ENCODE data around the gene HBZ. TPM values are rescaled to one million over a fixed set of nuclear protein-coding genes. Genes with fewer than 3 reads are reported as not detected.
"Not testable (repeated sequence)": the region's sequence is repeated elsewhere in the genome, so short reads cannot be mapped to it uniquely, and the experiment has no call there.

Gene HBZ
- total RNA-seq, 2 experiments from 2014 or later, result not detected

- H3K9me3 Mint-ChIP-seq, result no peaks in the 10 kb centered on the region
- no peak overlapping the region for H3K27ac Mint-ChIP-seq
- H3K27me3 Mint-ChIP-seq, result peaks cover 59% of the 10 kb centered on the region
- no peak for DNase-seq
- no peaks in the 10 kb centered on the region for H3K36me3 Mint-ChIP-seq
- ChIA-PET POLR2A (no interaction called here), CTCF (interaction anchor here (1.2 kb wide), 1 partner anchor 13 kb away, joined by 3 read pairs; the partner anchor contains the start of gene HBQ1)
- intact Hi-C loops (cut with micrococcal nuclease), result no loop called here
- H3K4me1 Mint-ChIP-seq (ENCODE audit: low read depth), result peaks cover 5% of the 10 kb centered on the region
- no peak overlapping the region for H3K4me3 Mint-ChIP-seq
Measured at GRCh38 chr16:167122-167690, 14.8 kb downstream of the HBZ start.

DNA sequence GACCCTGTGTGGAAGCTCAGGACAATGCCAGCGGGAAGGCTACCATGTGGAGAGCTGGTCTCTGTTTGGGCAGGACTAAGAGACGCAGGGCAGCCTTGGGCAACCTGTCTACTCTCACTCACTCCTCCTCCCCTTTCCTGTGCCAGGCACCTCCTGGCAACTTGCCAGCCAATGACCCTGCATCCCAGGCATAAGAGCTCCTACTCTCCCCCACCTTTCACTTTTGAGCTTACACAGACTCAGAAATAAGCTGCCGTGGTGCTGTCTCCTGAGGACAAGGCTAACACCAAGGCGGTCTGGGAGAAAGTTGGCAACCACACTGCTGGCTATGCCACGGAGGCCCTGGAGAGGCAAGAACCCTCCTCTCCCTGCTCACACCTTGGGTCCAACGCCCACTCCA is 16.0 kb downstream of the HBZ start:
- no peak for DNase-seq
- H3K4me3 Mint-ChIP-seq, result peak overlapping the region; percentile 5
- intact Hi-C loops (cut with micrococcal nuclease), result no loop called here
- peaks cover 58% of the 10 kb centered on the region for H3K27me3 Mint-ChIP-seq
- H3K27ac Mint-ChIP-seq, result no peak overlapping the region
- H3K36me3 Mint-ChIP-seq, result no peaks in the 10 kb centered on the region
- ChIA-PET POLR2A (no interaction called here), CTCF (interaction anchor here (1.2 to 1.6 kb wide), 2 partner anchors 62 to 103 kb away, joined by 4 to 5 read pairs; no protein-coding TSS in a partner anchor)
- no peaks in the 10 kb centered on the region for H3K9me3 Mint-ChIP-seq
- peaks cover 8% of the 10 kb centered on the region for H3K4me1 Mint-ChIP-seq (ENCODE audit: low read depth)

GRCh38 chr16:169014-169413 is 16.6 kb downstream of the HBZ start:
- CTCF ChIA-PET, result interaction anchor here (1.6 kb wide), 1 partner anchor 63 kb away, joined by 5 read pairs; no protein-coding TSS in a partner anchor
- Mint-ChIP-seq H3K36me3 (no peaks in the 10 kb centered on the region), H3K9me3 (no peaks in the 10 kb centered on the region), H3K27me3 (peaks cover 59% of the 10 kb centered on the region), H3K4me3 (peak overlapping the region; percentile 5), H3K27ac (no peak overlapping the region), H3K4me1 (ENCODE audit: low read depth) (peaks cover 10% of the 10 kb centered on the region)
- no peak for DNase-seq
- POLR2A ChIA-PET, result no interaction called here
- intact Hi-C loops (cut with micrococcal nuclease), result no loop called here

GRCh38 chr16:170088-170507 is 17.7 kb downstream of the HBZ start:
- H3K36me3 Mint-ChIP-seq; H3K9me3 Mint-ChIP-seq; intact Hi-C loops (cut with micrococcal nuclease); H3K4me3 Mint-ChIP-seq; POLR2A ChIA-PET; H3K27ac Mint-ChIP-seq; DNase-seq: not testable (repeated sequence)
- CTCF ChIA-PET, result interaction anchor here (1.6 kb wide), 1 partner anchor 105 kb away, joined by 4 read pairs; no protein-coding TSS in a partner anchor
- peaks cover 14% of the 10 kb centered on the region for H3K4me1 Mint-ChIP-seq (ENCODE audit: low read depth)
- H3K27me3 Mint-ChIP-seq, result peaks cover 67% of the 10 kb centered on the region

- Mint-ChIP-seq H3K36me3 (no peaks in the 10 kb centered on the region), H3K27ac (no peak overlapping the region), H3K27me3 (peaks cover 67% of the 10 kb centered on the region), H3K4me3 (no peak overlapping the region), H3K4me1 (ENCODE audit: low read depth) (peaks cover 14% of the 10 kb centered on the region), H3K9me3 (no peaks in the 10 kb centered on the region)
- no peak for DNase-seq
- ChIA-PET CTCF (interaction anchor here (1.6 kb wide), 1 partner anchor 105 kb away, joined by 4 read pairs; no protein-coding TSS in a partner anchor), POLR2A (no interaction called here)
- intact Hi-C loops (cut with micrococcal nuclease), result no loop called here
Measured at GRCh38 chr16:170788-171187, 18.3 kb downstream of the HBZ start.

DNA sequence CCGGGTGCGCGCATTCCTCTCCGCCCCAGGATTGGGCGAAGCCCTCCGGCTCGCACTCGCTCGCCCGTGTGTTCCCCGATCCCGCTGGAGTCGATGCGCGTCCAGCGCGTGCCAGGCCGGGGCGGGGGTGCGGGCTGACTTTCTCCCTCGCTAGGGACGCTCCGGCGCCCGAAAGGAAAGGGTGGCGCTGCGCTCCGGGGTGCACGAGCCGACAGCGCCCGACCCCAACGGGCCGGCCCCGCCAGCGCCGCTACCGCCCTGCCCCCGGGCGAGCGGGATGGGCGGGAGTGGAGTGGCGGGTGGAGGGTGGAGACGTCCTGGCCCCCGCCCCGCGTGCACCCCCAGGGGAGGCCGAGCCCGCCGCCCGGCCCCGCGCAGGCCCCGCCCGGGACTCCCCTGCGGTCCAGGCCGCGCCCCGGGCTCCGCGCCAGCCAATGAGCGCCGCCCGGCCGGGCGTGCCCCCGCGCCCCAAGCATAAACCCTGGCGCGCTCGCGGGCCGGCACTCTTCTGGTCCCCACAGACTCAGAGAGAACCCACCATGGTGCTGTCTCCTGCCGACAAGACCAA is 20.0 kb downstream of the HBZ start, which contains the start of gene HBA2:
HBA2 (plus strand) TSS at position 503 of the 568 bp plus-strand sequence; CDS start at position 540, 37 bp downstream.
- H3K4me3 Mint-ChIP-seq; intact Hi-C loops (cut with micrococcal nuclease); POLR2A ChIA-PET; DNase-seq; H3K9me3 Mint-ChIP-seq; H3K27ac Mint-ChIP-seq; CTCF ChIA-PET; H3K4me1 Mint-ChIP-seq (ENCODE audit: low read depth); H3K36me3 Mint-ChIP-seq: not testable (repeated sequence)
- peaks cover 56% of the 10 kb centered on the region for H3K27me3 Mint-ChIP-seq

- CTCF ChIA-PET, H3K27ac Mint-ChIP-seq, H3K4me3 Mint-ChIP-seq: not testable (repeated sequence)
Measured at GRCh38 chr16:173211-173854, 20.9 kb downstream of the HBZ start.

GRCh38 chr16:173928-174769 is 21.7 kb downstream of the HBZ start:
- H3K4me3 Mint-ChIP-seq; POLR2A ChIA-PET; H3K4me1 Mint-ChIP-seq (ENCODE audit: low read depth); DNase-seq; H3K27ac Mint-ChIP-seq; H3K36me3 Mint-ChIP-seq; H3K9me3 Mint-ChIP-seq; intact Hi-C loops (cut with micrococcal nuclease): not testable (repeated sequence)
- peaks cover 54% of the 10 kb centered on the region for H3K27me3 Mint-ChIP-seq
- CTCF ChIA-PET, result interaction anchor here (1.2 kb wide), 1 partner anchor 67 kb away, joined by 3 read pairs; no protein-coding TSS in a partner anchor

More at GRCh38 chr16:173211-173854, 20.9 kb downstream of the HBZ start:
- H3K36me3 Mint-ChIP-seq; POLR2A ChIA-PET; H3K4me1 Mint-ChIP-seq (ENCODE audit: low read depth); H3K9me3 Mint-ChIP-seq; DNase-seq; intact Hi-C loops (cut with micrococcal nuclease): not testable (repeated sequence)
- peaks cover 58% of the 10 kb centered on the region for H3K27me3 Mint-ChIP-seq

DNA sequence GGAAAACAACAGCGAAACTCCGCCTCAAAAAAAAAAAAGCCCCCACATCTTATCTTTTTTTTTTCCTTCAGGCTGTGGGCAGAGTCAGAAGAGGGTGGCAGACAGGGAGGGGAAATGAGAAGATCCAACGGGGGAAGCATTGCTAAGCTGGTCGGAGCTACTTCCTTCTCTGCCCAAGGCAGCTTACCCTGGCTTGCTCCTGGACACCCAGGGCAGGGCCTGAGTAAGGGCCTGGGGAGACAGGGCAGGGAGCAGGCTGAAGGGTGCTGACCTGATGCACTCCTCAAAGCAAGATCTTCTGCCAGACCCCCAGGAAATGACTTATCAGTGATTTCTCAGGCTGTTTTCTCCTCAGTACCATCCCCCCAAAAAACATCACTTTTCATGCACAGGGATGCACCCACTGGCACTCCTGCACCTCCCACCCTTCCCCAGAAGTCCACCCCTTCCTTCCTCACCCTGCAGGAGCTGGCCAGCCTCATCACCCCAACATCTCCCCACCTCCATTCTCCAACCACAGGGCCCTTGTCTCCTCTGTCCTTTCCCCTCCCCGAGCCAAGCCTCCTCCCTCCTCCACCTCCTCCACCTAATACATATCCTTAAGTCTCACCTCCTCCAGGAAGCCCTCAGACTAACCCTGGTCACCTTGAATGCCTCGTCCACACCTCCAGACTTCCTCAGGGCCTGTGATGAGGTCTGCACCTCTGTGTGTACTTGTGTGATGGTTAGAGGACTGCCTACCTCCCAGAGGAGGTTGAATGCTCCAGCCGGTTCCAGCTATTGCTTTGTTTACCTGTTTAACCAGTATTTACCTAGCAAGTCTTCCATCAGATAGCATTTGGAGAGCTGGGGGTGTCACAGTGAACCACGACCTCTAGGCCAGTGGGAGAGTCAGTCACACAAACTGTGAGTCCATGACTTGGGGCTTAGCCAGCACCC is 22.8 kb downstream of the HBZ start:
- Mint-ChIP-seq H3K4me3 (no peak overlapping the region), H3K9me3 (no peaks in the 10 kb centered on the region), H3K4me1 (ENCODE audit: low read depth) (peaks cover 9% of the 10 kb centered on the region), H3K27ac (no peak overlapping the region), H3K27me3 (peaks cover 55% of the 10 kb centered on the region), H3K36me3 (no peaks in the 10 kb centered on the region)
- no peak for DNase-seq
- intact Hi-C loops (cut with micrococcal nuclease), result no loop called here
- ChIA-PET CTCF (interaction anchor here (1.2 kb wide), 1 partner anchor 68 kb away, joined by 3 read pairs; no protein-coding TSS in a partner anchor), POLR2A (no interaction called here)

GRCh38 chr16:176006-176405 is 23.6 kb downstream of the HBZ start:
- H3K36me3 Mint-ChIP-seq; H3K27ac Mint-ChIP-seq; intact Hi-C loops (cut with micrococcal nuclease); CTCF ChIA-PET; H3K9me3 Mint-ChIP-seq; H3K4me1 Mint-ChIP-seq (ENCODE audit: low read depth); H3K4me3 Mint-ChIP-seq; POLR2A ChIA-PET; DNase-seq: not testable (repeated sequence)
- H3K27me3 Mint-ChIP-seq, result peaks cover 50% of the 10 kb centered on the region
